ENCODE measurements around the gene CDKL5.

- TF ChIP-seq CEBPB (IDR thresholded peaks at IDR 0.05) (no peak), EP300 (IDR thresholded peaks at IDR 0.05; ENCODE audit: borderline replicate concordance) (no peak), TAF1 (IDR thresholded peaks at IDR 0.05; ENCODE audit: low read depth) (no peak), MAX (IDR thresholded peaks at IDR 0.05) (no peak), YY1 (IDR thresholded peaks at IDR 0.05; ENCODE audit: low read depth) (no peak)
These were observed 256.6 kb downstream of the CDKL5 start for GRCh38 chrX:18681996-18682395.
